Fibroblast of lung (primary cell): Measurements from ENCODE around the gene CORO1A. TPM values are rescaled to one million over a fixed set of nuclear protein-coding genes. Genes with fewer than 3 reads are reported as not detected.

Experiments used
- DNase-seq, 2 donors: peaks; one replicate each; pipeline versions ENCODE4 v3.0.0 to v3.0.0-alpha.2; 2010; ENCODE audit warnings: low read depth in 2 of 2
- H2AFZ ChIP-seq: 2 replicates; pipeline ENCODE4 v1.5.1; 2012; ENCODE audit warnings: low read length, control low read depth, inconsistent platforms
- H3K27ac ChIP-seq: 2 replicates; pipeline ENCODE4 v1.5.1; 2011; ENCODE audit warnings: low read length, control low read depth; ENCODE audit not compliant: insufficient read depth
- H3K27me3 ChIP-seq: 2 replicates; pipeline ENCODE4 v1.5.1; 2011; ENCODE audit warnings: mild to moderate bottlenecking, low read length; ENCODE audit not compliant: control insufficient read depth, insufficient read depth
- H3K36me3 ChIP-seq: 2 replicates; pipeline ENCODE4 v1.5.1; 2011; ENCODE audit warnings: low read length; ENCODE audit not compliant: control insufficient read depth, insufficient read depth
- H3K4me1 ChIP-seq: 2 replicates; pipeline ENCODE4 v1.5.1; 2011; ENCODE audit warnings: low read length; ENCODE audit not compliant: control insufficient read depth, insufficient read depth; ENCODE audit errors: extremely low read depth
- H3K4me2 ChIP-seq: 2 replicates; pipeline ENCODE4 v1.5.1; 2011; ENCODE audit warnings: low read length, control low read depth; ENCODE audit not compliant: insufficient read depth; ENCODE audit errors: extremely low read depth
- H3K4me3 ChIP-seq, 4 experiments: fragments of 200-600 bp in 1 of 4; sonication (generic) in 1 of 4; replicated peaks in 1 of 4; 2 replicates each; pipeline ENCODE4 v1.5.1; 2011 to 2016; ENCODE audit warnings: low read length in 4 of 4, low read depth in 3 of 4, mild to moderate bottlenecking in 3 of 4, control low read depth in 2 of 4, inconsistent platforms in 1 of 4, mixed read lengths in 1 of 4; ENCODE audit not compliant: insufficient read depth in 1 of 4; ENCODE audit errors: control extremely low read depth in 1 of 4
- H3K79me2 ChIP-seq: 2 replicates; pipeline ENCODE4 v1.5.1; 2012; ENCODE audit warnings: mild to moderate bottlenecking, low read length, inconsistent platforms; ENCODE audit not compliant: control insufficient read depth, insufficient read depth
- H3K9ac ChIP-seq: 2 replicates; pipeline ENCODE4 v1.5.1; 2011; ENCODE audit warnings: mild to moderate bottlenecking, low read length, control low read depth; ENCODE audit not compliant: insufficient read depth
- H3K9me3 ChIP-seq: 2 replicates; pipeline ENCODE4 v1.5.1; 2012; ENCODE audit warnings: low read depth, low read length; ENCODE audit not compliant: control insufficient read depth, insufficient read depth
- H4K20me1 ChIP-seq: 2 replicates; pipeline ENCODE4 v1.5.1; 2011; ENCODE audit warnings: low read length; ENCODE audit not compliant: control insufficient read depth, insufficient read depth; ENCODE audit errors: extremely low read depth
- CTCF ChIP-seq, 2 donors: IDR thresholded peaks in 1 of 2; conservative IDR thresholded peaks in 1 of 2; 1 replicate in 1 of 2; 2 replicates in 1 of 2; pipeline ENCODE4 v1.5.1; 2011 to 2012; ENCODE audit warnings: low read length in 2 of 2, control low read depth in 1 of 2, inconsistent platforms in 1 of 2, low read depth in 1 of 2, mild to moderate bottlenecking in 1 of 2
- EZH2 ChIP-seq: IDR thresholded peaks from 2 replicates; pipeline ENCODE4 v1.5.1; 2012; ENCODE audit warnings: low read length, control low read depth, mild to moderate bottlenecking; ENCODE audit errors: missing control alignments
- polyA plus RNA-seq, 2 donors: library from polyadenylated mRNA; depleted of rRNA in 1 of 2; stranded (reverse) in 1 of 2; unstranded in 1 of 2; fragments of >200 nt; gene quantifications; 2 replicates each; pipeline ENCODE4 v1.2.1, GENCODE V29; 2011 to 2012; ENCODE audit warnings: missing spikeins in 1 of 2
- total RNA-seq: library from RNA; depleted of rRNA; stranded (reverse); fragments of >200 nt; gene quantifications from 2 replicates; pipeline ENCODE4 v1.2.1, GENCODE V29; 2014

CORO1A gene
- total and polyA plus RNA-seq, 2 donors (not counting 1 experiment from before 2014, with no cell fraction given) = 0.17 to 0.85 TPM

GRCh38 chr16:30155188-30155587, 28.2 kb upstream of the CORO1A start:
- DNase-seq = no peak
- no peak for TF ChIP-seq EZH2
- TF ChIP-seq CTCF (conservative IDR thresholded peaks at IDR 0.05 in 1 of 2, IDR thresholded peaks at IDR 0.05 in 1 of 2; ENCODE audit: low read depth in 1 of 2, low read length in 2 of 2) = no peak
- Histone ChIP-seq H3K27ac (no peak overlapping the region), H2AFZ (no peak overlapping the region), H3K4me2 (no peak overlapping the region), H3K79me2 (no peaks in the 10 kb centered on the region), H3K36me3 (no peaks in the 10 kb centered on the region), H3K4me3 (no peak overlapping the region), H3K27me3 (no peaks in the 10 kb centered on the region), H3K4me1 (no peaks in the 10 kb centered on the region), H3K9me3 (no peaks in the 10 kb centered on the region), H3K9ac (no peak overlapping the region), H4K20me1 (no peaks in the 10 kb centered on the region)

- H3K27me3 ChIP-seq = no peaks in the 10 kb centered on the region
- H3K4me1 ChIP-seq = no peaks in the 10 kb centered on the region
- DNase-seq = no peak
- no peaks in the 10 kb centered on the region for H3K79me2 ChIP-seq
- H3K4me3 ChIP-seq = no peak overlapping the region
- H3K4me2 ChIP-seq = no peak overlapping the region
- no peaks in the 10 kb centered on the region for H3K36me3 ChIP-seq
- H2AFZ ChIP-seq = no peak overlapping the region
- H3K27ac ChIP-seq = no peak overlapping the region
- TF ChIP-seq CTCF (conservative IDR thresholded peaks at IDR 0.05 in 1 of 2, IDR thresholded peaks at IDR 0.05 in 1 of 2; ENCODE audit: low read depth in 1 of 2, low read length in 2 of 2) (no peak), EZH2 (no peak)
- no peak overlapping the region for H3K9ac ChIP-seq
- H4K20me1 ChIP-seq = no peaks in the 10 kb centered on the region
- H3K9me3 ChIP-seq = no peaks in the 10 kb centered on the region
Measured at GRCh38 chr16:30157214-30157613, 26.2 kb upstream of the CORO1A start.

GRCh38 chr16:30163538-30163937, 19.9 kb upstream of the CORO1A start:
- Histone ChIP-seq H3K4me1 (no peaks in the 10 kb centered on the region), H3K27me3 (no peaks in the 10 kb centered on the region), H3K36me3 (no peaks in the 10 kb centered on the region), H3K4me2 (no peak overlapping the region), H2AFZ (no peak overlapping the region), H4K20me1 (no peaks in the 10 kb centered on the region), H3K9ac (no peak overlapping the region), H3K27ac (no peak overlapping the region), H3K9me3 (no peaks in the 10 kb centered on the region), H3K4me3 (no peak overlapping the region), H3K79me2 (no peaks in the 10 kb centered on the region)
- TF ChIP-seq CTCF (conservative IDR thresholded peaks at IDR 0.05 in 1 of 2, IDR thresholded peaks at IDR 0.05 in 1 of 2; ENCODE audit: low read depth in 1 of 2, low read length in 2 of 2) = no peak
- no peak for TF ChIP-seq EZH2
- DNase-seq = no peak
